Thyroid gland (tissue), 4 donors: ENCODE data around the gene STARD9. TPM values are rescaled to one million over a fixed set of nuclear protein-coding genes. Genes with fewer than 3 reads are reported as not detected.

Source experiments
- DNase-seq, 2 donors: peaks; one replicate each; pipeline ENCODE4 v3.0.0-alpha.2; 2019
- H3K27ac ChIP-seq, 3 donors: fragments of 200-600 bp; sonication (generic); 1 replicate in 2 of 3; 2 replicates in 1 of 3; pipeline ENCODE4 v1.5.1; 2016 to 2019; ENCODE audit warnings: mild to moderate bottlenecking in 1 of 3, moderate library complexity in 1 of 3
- H3K27me3 ChIP-seq: fragments of 200-600 bp; sonication (generic); one replicate; pipeline ENCODE4 v1.5.1; 2019
- H3K36me3 ChIP-seq, 2 donors: fragments of 200-600 bp; sonication (generic); one replicate each; pipeline ENCODE4 v1.5.1; 2016 to 2019
- H3K4me1 ChIP-seq, 2 donors: fragments of 200-600 bp; sonication (generic); one replicate each; pipeline ENCODE4 v1.5.1; 2017 to 2019
- H3K4me3 ChIP-seq, 3 donors: fragments of 200-600 bp; sonication (generic); replicated peaks in 1 of 3; 1 replicate in 2 of 3; 2 replicates in 1 of 3; pipeline ENCODE4 v1.5.1; 2016; ENCODE audit warnings: mild to moderate bottlenecking in 1 of 3
- H3K9me3 ChIP-seq: fragments of 200-600 bp; sonication (generic); one replicate; pipeline ENCODE4 v1.5.1; 2017
- POLR2A ChIP-seq, 2 donors: fragments of 450-650 bp; IDR thresholded peaks; one replicate each; pipeline ENCODE4 v1.6.1; 2017; ENCODE audit warnings: antibody characterized with exemption in 2 of 2, mild to moderate bottlenecking in 2 of 2, moderate library complexity in 1 of 2
- WGBS, 2 donors: methylation state at CpG; one replicate each; pipeline ENCODE4 v1.1.5; 2017; 5-methylcytosine and 5-hydroxymethylcytosine counted together
- intact Hi-C: fragments of 100-400 bp; cut with DNase I; formaldehyde crosslinking; loops from one replicate; pipeline ENCODE4 v1.15.1; 2023
- total RNA-seq, 4 donors: library from RNA; depleted of rRNA; stranded (reverse); fragments of >200 nt; gene quantifications; one replicate each; pipeline ENCODE4 v1.2.3, GENCODE V29; 2016
- TF ChIP-seq, protein P1 (sequence below), 6 experiments: fragments of 200-600 bp in 3 of 6; fragments of 450-650 bp in 3 of 6; sonication (generic) in 3 of 6; IDR thresholded peaks; one replicate each; pipeline ENCODE4 v1.5.1; 2016 to 2019; ENCODE audit warnings: antibody characterized with exemption in 6 of 6, mild to moderate bottlenecking in 2 of 6, inconsistent platforms in 1 of 6, moderate library complexity in 1 of 6

Gene STARD9
- total RNA-seq, 4 donors from 2014 or later: 6.4 to 23.4 (median 10.1) TPM

- H3K4me1 ChIP-seq: no peaks in the 10 kb centered on the region
- H3K9me3 ChIP-seq: no peaks in the 10 kb centered on the region
- H3K27me3 ChIP-seq: no peaks in the 10 kb centered on the region
- intact Hi-C loops: no loop called here
- DNase-seq: no peak
- no peak overlapping the region for H3K27ac ChIP-seq
- 88 to 96% methylated on average over 8 to 9 of the region's 9 CpGs for WGBS, 2 donors
- H3K36me3 ChIP-seq: no peaks in the 10 kb centered on the region
- TF ChIP-seq POLR2A (IDR thresholded peaks at IDR 0.05): no peak
- TF ChIP-seq, protein P1, sequence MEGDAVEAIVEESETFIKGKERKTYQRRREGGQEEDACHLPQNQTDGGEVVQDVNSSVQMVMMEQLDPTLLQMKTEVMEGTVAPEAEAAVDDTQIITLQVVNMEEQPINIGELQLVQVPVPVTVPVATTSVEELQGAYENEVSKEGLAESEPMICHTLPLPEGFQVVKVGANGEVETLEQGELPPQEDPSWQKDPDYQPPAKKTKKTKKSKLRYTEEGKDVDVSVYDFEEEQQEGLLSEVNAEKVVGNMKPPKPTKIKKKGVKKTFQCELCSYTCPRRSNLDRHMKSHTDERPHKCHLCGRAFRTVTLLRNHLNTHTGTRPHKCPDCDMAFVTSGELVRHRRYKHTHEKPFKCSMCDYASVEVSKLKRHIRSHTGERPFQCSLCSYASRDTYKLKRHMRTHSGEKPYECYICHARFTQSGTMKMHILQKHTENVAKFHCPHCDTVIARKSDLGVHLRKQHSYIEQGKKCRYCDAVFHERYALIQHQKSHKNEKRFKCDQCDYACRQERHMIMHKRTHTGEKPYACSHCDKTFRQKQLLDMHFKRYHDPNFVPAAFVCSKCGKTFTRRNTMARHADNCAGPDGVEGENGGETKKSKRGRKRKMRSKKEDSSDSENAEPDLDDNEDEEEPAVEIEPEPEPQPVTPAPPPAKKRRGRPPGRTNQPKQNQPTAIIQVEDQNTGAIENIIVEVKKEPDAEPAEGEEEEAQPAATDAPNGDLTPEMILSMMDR (IDR thresholded peaks at IDR 0.05): no peak
- no peak overlapping the region for H3K4me3 ChIP-seq
Observed at GRCh38 chr15:42691770-42692169, 116.4 kb downstream of the STARD9 start.

- WGBS, 2 donors: 89 to 100% methylated on average over 1 of the region's 1 CpG
Observed at GRCh38 chr15:42692536-42692935, 117.1 kb downstream of the STARD9 start.

DNA sequence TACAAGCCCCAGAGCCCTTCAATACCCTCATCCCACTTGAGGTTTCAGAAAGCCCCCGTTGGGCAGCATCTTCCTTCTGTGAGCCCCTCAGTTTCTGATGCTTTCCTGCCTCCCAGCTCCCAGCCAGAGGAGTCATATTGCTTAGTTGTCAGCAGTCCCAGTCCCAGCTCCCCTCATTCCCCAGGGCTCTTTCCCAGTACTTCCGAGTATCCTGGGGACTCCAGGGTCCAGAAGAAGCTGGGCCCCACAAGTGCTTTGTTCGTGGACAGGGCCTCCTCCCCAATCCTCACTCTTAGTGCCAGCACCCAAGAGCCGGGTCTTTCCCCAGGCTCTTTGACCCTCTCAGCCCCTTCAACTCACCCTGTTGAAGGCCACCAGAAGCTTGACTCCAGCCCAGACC, 117.6 kb downstream of the STARD9 start:
- Histone ChIP-seq H3K4me3 (no peak overlapping the region), H3K27ac (no peak overlapping the region), H3K36me3 (no peaks in the 10 kb centered on the region), H3K27me3 (no peaks in the 10 kb centered on the region), H3K9me3 (no peaks in the 10 kb centered on the region), H3K4me1 (no peaks in the 10 kb centered on the region)
- no peak for DNase-seq
- TF ChIP-seq POLR2A (IDR thresholded peaks at IDR 0.05): no peak
- TF ChIP-seq, protein P1 (IDR thresholded peaks at IDR 0.05): no peak
- 89 to 96% methylated on average over 4 of the region's 4 CpGs for WGBS, 2 donors
- intact Hi-C loops: no loop called here

More at GRCh38 chr15:42692536-42692935, 117.1 kb downstream of the STARD9 start:
- H3K36me3 ChIP-seq: no peaks in the 10 kb centered on the region
- no peak overlapping the region for H3K4me3 ChIP-seq
- TF ChIP-seq POLR2A (IDR thresholded peaks at IDR 0.05): no peak
- TF ChIP-seq, protein P1 (IDR thresholded peaks at IDR 0.05): no peak
- intact Hi-C loops: no loop called here
- no peaks in the 10 kb centered on the region for H3K4me1 ChIP-seq
- H3K27ac ChIP-seq: no peak overlapping the region
- no peaks in the 10 kb centered on the region for H3K27me3 ChIP-seq
- no peaks in the 10 kb centered on the region for H3K9me3 ChIP-seq
- no peak for DNase-seq

DNA sequence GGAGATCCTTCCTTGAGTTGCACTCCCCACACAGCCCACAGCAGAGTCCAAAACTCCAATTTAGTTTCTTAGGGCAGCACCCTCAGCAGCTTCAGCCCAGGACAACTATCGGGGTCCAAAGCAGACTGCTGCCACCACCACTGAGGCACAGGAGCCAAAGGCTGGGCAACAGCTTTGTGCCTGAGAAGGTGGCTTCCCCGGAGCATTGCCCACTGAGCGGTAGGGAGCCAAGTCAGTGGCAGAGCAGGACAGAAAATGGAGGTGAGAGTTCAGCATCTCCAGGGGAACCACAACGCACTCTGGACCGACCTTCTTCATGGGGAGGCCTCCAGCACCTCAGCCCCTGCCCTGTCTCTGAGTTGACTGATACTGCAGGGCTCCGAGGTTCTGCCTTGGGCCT, 118.1 kb downstream of the STARD9 start:
- no peak for DNase-seq
- Histone ChIP-seq H3K36me3 (no peaks in the 10 kb centered on the region), H3K4me3 (no peak overlapping the region), H3K27ac (no peak overlapping the region), H3K9me3 (no peaks in the 10 kb centered on the region), H3K4me1 (no peaks in the 10 kb centered on the region), H3K27me3 (no peaks in the 10 kb centered on the region)
- intact Hi-C loops: no loop called here
- TF ChIP-seq POLR2A (IDR thresholded peaks at IDR 0.05): no peak
- TF ChIP-seq, protein P1 (IDR thresholded peaks at IDR 0.05): no peak
- whole genome bisulfite sequencing, 2 donors: 92 to 100% methylated on average over 4 to 5 of the region's 6 CpGs

GRCh38 chr15:42693942-42694341, 118.5 kb downstream of the STARD9 start:
- H3K27ac ChIP-seq: no peak overlapping the region
- DNase-seq: no peak
- H3K36me3 ChIP-seq: no peaks in the 10 kb centered on the region
- H3K4me1 ChIP-seq: no peaks in the 10 kb centered on the region
- H3K4me3 ChIP-seq: no peak overlapping the region
- intact Hi-C loops: no loop called here
- no peaks in the 10 kb centered on the region for H3K27me3 ChIP-seq
- TF ChIP-seq, protein P1 (IDR thresholded peaks at IDR 0.05): no peak
- TF ChIP-seq POLR2A (IDR thresholded peaks at IDR 0.05): no peak
- 98 to 100% methylated on average over 2 to 5 of the region's 6 CpGs for WGBS, 2 donors
- no peaks in the 10 kb centered on the region for H3K9me3 ChIP-seq
